ENCODE results near the gene ABCF2.

DNA sequence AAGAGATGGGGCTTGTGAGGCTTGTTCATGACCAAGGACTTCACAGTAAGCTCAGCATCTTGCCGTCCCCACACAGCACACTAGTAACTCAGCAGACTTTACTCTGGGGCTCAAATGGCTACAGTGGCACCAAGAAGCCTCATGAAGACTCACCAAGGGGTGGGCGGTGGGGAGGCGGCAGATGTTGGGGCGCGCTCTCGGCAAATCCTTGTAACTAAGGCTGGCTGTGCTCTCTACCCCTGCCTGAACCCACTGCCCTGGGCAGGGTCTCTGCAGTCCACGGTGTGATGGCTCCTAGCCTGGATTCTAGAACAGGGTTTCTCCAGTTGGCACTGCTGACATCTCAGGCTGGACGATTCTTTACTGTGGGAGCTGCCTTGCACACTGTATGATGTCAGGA is 33.9 kb upstream of the ABCF2 start:
- no peak for TF ChIP-seq MAFF (IDR thresholded peaks at IDR 0.05; ENCODE audit: low read depth, low read length)
- TF ChIP-seq MED13 (CRISPR knock-in tag; IDR thresholded peaks at IDR 0.05): no peak
- TF ChIP-seq EZH2 (conservative IDR thresholded peaks at IDR 0.05; ENCODE audit: low read depth, low read length): no peak
- TF ChIP-seq REPIN1 (CRISPR knock-in tag; IDR thresholded peaks at IDR 0.05; ENCODE audit: borderline replicate concordance, low read depth): no peak
- no peak for TF ChIP-seq STAG1 (CRISPR knock-in tag; IDR thresholded peaks at IDR 0.05)
- no peak for TF ChIP-seq SRF (IDR thresholded peaks at IDR 0.05; ENCODE audit: low read depth, low read length)
- TF ChIP-seq EP300 (IDR thresholded peaks at IDR 0.05; ENCODE audit: low read depth in 2 of 2, low read length in 2 of 2): no peak
- TF ChIP-seq EP300 (CRISPR knock-in tag; IDR thresholded peaks at IDR 0.05; ENCODE audit: borderline replicate concordance): no peak
- no peak for TF ChIP-seq IKZF4 (CRISPR knock-in tag; IDR thresholded peaks at IDR 0.05; ENCODE audit: borderline replicate concordance, low read depth, not compliant biosample characterization)
- TF ChIP-seq, protein P1, sequence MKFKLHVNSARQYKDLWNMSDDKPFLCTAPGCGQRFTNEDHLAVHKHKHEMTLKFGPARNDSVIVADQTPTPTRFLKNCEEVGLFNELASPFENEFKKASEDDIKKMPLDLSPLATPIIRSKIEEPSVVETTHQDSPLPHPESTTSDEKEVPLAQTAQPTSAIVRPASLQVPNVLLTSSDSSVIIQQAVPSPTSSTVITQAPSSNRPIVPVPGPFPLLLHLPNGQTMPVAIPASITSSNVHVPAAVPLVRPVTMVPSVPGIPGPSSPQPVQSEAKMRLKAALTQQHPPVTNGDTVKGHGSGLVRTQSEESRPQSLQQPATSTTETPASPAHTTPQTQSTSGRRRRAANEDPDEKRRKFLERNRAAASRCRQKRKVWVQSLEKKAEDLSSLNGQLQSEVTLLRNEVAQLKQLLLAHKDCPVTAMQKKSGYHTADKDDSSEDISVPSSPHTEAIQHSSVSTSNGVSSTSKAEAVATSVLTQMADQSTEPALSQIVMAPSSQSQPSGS (CRISPR knock-in tag; IDR thresholded peaks at IDR 0.05): no peak
- no peak for TF ChIP-seq NR2F1 (CRISPR knock-in tag; IDR thresholded peaks at IDR 0.05)
